ENCODE results near the gene UBL4B.
"Not testable (repeated sequence)": the region's sequence is repeated elsewhere in the genome, so short reads cannot be mapped to it uniquely, and the experiment has no call there.

Gene UBL4B, protein sequence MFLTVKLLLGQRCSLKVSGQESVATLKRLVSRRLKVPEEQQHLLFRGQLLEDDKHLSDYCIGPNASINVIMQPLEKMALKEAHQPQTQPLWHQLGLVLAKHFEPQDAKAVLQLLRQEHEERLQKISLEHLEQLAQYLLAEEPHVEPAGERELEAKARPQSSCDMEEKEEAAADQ

DNA sequence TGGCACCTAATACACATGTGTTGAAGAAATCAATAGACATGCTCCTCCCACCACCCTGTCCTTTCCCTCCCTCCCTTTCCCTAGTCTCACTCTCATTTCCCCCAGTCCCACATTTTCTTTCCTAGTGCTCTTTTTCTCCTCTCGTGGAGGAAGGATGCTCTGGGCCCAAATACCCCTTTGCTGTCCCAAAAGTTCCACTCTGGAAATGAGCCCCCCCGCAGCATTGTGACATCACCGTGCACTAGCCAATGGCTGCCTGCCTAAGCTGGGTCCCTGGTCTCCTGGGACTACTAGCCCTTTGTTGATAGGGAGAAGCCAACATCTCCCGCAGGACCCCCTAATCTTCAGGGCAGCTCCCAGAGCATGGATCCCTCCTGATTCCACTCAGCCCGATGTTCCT, at the start of gene UBL4B:
Gene UBL4B, plus strand, starts transcription at position 301 of the 400 bp plus-strand sequence. Its CDS starts 92 bp downstream, at position 393.
- no peak for DNase-seq (ENCODE audit: low read depth in 3 of 3)

DNA sequence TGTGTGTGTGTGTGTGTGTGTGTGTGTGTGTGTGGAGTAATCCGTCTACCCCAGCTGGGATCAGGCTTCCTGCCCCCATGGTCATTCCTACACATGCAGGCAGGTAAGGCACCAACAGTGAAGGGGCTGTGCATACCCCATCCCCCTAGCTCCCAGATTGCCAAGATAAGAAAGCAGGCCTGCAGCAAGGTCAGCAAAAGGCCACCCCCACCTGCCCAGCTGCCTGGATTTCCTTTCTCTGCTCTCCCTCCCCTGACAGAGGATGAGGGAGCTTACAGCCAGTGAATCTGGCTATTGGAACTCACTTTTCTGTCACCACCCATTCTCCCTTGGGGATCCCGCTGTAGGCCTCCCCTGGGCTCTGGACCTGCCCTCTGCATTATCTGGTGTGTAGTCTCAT, 49.6 kb upstream of the UBL4B start:
- DNase-seq (ENCODE audit: low read depth in 3 of 3) = no peak

DNA sequence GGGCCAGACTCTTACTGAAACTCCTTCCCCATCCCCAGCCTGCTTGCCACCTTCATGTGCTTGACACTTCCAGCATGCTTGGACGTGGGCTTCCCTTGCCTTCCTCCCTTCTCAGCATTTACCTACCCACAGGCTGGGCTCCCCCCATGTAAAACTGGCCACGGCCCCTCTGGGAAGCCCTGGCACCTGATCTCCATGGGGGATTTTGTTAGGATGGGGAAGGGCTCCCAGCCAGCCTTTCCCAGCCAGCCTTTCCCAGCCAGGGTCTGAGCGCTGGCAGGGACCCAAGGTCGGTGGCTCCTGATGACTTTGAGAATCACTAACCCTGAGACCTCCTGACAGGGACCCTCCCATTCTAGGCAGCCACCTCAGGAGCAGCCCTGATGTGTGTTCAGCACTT, 48.5 kb upstream of the UBL4B start:
- no peak for DNase-seq (ENCODE audit: low read depth in 3 of 3)

DNA sequence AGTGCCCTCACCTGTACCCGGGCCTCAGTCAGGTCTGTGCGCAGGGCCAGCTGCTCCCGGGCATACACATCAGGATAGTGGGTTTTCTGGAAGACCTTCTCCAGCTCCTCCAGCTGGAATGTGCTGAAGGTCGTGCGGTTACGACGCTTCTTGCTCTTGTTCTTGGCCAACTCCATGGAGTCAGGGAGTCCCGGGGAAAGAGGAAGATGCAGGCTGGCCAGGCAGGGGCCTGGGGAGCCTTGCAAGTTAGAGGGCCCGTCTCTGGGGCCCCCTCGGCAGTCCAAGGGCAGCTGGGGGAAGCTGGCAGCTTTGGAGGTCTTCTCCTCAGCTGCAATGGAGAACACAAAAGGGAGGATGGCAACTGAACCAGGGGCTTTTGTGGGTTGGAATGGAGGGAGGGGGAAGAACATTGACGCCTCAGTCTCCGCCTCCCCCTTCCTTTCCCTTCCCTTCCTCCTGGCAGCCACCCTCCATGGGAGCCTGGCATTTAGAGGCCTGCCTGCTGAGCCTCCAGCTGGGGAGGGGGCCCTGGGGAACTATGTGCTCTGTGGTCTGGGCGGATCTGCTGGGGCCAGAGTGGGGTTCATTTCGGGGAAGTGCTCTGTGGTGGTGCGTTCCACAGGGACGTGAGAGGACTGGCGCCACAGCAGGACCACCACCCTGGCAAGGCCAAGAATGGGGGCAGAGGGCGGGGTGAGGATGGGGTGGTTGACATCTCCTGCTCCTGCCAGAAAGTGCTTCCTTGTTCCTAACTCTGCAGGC, 47.5 kb upstream of the UBL4B start:
- no peak for DNase-seq (ENCODE audit: low read depth in 3 of 3)

DNA sequence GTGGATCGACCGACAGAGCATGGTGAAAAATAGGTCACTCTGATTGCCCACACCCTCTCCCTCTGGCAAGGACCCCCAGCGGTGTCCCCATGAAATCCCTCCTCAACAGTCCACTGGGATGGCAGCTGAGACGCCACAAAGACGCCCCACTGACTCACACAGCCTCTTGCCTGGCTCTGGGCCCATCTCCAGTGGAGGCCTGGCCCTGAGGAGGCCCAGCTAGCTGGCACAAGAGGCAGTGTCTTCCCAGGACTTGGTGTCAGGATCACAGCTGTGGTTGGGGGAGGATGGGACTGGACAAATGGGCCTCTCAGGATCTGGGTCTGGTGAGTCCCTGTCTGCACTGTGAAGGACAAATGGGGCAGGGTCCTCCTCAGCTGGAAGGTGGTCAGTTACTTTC, 46.4 kb upstream of the UBL4B start:
- no peak for DNase-seq (ENCODE audit: low read depth in 3 of 3)

DNA sequence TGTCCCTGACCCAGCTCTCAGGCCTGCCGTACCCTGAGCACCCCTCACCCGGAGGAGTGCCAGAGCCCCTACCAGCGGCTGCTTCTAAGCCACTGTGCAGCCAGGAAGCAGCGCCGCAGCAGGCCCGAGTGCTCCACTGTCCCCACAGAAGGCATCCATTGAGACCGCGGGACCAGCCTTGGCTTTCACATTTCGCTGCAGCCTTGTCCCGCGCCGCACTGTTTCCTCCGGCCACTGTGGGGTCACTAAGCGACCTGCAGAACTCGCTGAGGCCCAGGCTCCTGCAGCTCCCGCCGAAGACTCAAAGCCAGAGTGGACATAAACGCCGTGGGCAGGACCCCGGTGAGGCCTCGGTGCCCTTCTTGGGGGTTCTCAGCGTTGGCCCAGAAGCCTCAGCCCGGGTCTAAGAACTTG, 44.8 kb upstream of the UBL4B start:
- no peak for DNase-seq (ENCODE audit: low read depth in 3 of 3)

DNA sequence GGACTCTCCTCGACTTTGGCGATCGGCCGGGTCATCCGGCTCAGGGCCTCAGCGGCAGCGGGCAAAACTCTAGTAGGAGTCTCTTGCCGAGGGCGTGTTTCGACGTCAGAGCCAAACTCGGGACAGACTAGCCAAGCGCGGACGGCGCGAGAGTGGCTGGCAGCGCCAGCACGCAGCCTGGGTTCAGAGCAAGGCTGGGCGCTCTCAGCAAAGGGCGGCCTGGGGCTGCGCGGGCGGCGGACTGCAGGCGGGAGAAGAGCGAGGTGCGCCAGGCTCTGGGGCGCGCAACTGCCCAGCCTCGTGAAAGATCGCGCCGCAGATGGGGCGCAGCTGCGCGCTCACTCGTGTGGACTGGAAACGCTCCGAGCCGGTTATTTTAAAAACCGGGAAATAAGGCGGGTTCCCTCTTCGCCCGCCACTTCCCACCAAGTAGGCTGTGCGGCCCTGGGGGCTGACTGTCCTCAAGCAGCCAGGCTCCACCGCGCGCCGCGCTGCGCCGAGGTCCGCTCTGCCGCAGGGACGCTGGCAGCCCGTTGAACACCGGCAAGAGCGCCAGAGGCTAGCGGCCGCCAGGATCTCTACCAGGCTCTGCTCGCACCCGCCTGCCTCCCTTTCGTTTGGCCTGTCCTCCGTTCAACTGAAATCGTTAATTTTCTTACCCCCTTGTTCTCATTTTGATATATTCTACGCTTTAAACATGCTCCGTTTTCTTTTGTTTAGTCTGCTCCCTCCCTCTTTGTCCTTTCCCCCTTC, 44.2 kb upstream of the UBL4B start:
- no peak for DNase-seq (ENCODE audit: low read depth in 3 of 3)

DNA sequence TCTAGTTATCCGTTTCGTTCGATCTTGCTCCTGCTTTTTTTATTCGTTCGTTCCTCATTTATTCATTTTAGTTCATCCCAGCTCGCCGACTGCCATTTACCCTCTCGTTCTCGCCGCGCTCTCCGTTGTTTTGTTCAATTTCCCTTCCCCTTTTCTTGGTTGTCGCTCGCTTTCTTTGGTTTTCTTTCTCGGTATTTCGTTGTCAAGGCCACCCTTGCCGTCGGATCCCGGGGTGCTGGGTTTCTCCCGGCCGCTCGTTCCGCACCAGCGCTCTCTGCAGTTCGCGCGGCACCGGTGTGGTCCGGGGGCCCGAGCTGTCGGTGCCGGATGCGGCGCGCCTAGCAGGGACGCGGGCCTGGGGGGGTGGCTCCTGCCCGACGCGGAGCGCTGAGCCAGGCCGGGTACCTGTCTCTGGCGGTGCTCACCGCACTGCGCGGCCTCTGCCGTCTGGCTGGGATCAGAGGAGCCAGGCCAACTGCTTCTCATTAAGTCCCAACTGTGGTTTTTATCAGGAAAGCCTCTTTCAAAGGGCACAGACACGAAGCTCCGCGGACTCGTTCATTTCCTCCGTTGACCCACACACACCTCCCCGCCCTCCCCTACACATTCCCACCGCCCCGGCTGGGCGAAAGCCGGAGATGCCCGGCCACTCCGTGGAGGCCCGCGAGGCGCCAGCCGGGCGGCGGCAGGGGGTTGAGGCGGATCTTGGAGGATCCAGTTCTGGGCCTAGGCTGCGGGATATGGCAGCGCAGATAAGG, 43.4 kb upstream of the UBL4B start:
- DNase-seq (ENCODE audit: low read depth in 3 of 3) = no peak

DNA sequence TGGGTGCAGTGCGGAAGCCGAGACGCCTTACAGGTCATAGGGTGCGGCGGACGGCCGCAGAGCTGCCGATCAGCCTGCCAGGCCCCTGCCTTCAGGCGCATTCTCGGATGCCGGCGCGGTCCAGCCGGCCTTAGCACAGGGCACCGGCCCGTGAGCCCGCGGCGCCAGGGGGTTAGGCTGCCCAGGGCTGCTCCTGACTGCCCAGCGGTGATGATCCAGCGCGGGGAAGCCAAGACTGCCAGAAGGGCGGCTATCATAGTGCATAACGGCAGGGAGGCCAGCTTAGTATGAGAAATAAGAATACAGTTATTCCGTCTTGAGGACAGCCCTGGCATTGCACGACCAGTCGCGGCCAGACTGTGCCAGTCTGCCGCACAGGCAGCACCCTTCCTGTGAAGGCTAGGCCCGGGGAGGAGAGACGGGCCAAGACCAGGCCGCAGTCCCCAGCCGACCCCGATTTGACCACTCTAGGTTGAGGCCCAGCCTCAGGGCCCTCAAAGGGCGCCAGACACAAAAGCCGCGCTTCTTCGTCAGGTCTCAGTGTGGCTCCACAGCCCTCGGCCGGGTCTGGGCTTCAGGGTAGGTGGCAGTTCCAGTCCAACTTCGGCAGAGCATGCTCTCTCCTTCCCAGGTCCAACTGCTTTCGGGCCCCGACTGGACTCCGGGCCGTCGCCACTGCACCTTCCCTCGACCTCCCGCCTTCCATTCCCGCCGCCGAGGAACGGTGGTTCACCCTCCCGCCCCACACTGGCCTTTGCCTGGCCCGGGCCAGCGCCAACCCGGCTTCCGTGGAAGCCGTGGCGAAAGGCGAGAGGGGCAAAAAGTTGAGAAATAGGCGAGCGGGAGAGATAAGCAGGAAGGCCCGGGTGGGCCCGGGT, 42.6 kb upstream of the UBL4B start:
- DNase-seq (ENCODE audit: low read depth in 3 of 3) = no peak

DNA sequence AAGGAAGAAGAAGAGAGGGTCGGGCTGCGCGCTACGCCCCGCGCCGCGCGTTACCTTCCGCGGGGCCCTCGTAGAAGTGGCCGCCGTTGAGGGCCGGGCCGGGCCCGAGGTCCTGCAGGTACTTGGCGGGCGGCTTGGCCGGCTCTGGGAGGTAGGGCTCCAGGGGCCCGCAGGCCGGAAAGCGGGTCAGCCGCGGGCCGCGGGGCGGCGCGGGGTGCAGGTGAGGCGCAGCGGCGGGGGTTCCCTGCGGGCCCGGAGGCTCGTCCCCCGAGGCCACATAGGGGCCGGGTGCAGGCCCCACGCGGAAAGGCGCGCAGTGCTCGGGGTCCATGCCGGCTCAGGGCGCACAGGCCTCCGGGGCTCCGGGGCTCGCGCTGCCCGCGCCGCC, 42.0 kb upstream of the UBL4B start:
- no peak for DNase-seq (ENCODE audit: low read depth in 3 of 3)

DNA sequence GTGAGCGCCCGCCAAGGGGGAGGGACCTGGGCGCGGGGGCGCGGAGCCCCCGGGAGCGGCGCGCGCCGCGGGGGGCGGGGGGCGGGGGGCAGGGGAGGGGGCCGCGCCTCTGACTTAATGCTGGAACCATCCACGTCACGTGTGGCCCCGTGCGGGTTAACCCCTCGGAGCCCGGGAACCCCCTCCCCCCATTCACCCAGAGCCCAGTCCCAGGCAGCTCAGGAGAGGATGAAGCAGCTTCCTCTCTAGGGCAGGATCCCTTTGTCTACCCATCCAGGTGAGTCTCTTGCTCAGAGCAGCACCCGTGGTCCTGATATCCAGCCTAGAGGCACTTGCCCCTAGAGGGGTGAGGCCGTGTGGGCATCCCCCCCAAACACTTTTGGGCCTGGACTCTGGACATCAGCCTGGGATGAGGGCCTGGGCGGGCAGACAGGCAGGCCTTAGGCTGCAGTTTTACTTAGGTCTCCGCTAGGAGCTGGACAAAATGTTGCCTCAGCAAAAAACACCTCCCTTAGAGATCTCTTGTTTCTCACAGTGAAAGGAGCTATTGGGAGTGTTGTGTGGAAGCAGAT, 41.5 kb upstream of the UBL4B start, which contains the start of gene ALX3:
Gene ALX3, minus strand, starts transcription at position 2 of the 572 bp plus-strand sequence. CDS start 60 bp downstream, outside the sequence.
- DNase-seq (ENCODE audit: low read depth in 3 of 3) = no peak

DNA sequence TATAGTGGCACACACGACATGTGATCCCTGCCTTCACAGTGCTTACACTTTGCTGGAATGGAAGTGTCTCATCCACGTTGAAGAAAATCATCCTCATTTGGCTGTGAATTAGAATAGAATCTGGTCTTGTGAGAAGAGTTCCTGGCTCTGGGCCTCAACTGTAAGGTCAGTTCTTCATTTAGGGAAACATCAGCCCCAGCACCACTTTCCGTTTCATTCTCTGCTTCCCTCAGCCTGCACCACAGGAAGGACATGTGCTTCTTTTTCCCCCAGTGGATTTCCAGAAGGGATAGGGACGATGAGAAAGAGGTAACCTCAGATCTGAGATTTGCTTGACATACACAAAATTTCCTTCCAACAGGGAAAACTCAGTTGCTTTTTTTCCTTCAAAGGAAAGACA, 38.1 kb upstream of the UBL4B start:
- DNase-seq (ENCODE audit: low read depth in 3 of 3) = no peak

DNA sequence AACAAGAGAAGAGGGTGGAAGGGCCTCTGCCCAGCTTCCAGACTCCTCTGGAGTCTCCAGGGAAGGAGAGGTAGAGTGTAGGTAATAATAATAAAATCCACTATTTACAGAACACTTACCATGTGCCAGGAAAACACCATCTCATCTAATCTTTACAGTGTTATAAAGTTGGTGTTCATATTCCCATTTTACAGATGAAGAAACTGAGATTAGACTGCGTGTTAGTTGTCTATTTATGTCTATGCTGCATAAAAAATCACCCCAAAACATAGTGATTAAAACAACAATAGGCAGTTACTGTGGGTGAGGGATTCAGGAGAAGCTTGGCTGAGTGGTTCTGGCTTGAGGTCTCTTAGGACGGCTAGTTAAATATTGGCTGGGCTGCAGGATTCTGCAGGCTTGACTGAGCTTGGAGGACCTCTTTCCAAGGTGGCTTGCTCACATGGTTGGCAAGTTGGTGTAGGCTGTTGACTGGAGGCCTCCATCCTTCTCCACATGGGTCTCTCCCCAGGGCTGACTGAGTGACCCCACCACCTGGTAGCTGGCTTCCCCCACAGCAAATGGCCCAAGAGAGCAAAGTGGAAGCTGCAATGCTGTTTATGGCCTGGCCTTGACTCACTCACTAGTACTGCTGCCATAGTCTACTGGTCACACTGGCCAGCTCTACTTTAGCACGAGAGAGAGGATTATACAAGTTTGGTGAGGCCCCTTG, 35.3 kb upstream of the UBL4B start:
- DNase-seq (ENCODE audit: low read depth in 3 of 3) = no peak

DNA sequence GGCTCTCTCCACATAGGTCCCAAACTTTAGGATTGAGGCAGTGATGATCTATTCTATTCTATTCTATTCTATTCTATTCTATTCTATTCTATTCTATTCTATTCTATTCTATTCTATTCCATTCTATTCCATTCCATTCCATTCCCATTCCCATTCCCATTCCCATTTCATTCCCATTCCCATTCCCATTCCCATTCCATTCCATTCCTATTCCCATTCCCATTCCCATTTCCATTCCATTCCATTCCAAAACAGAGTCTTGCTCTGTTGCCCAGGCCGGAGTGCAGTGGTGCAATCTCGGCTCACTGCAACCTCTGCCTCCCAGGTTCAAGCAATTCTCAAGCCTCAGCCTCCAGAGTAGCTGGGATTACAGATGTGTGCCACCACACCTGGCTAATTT, 32.2 kb upstream of the UBL4B start:
- not testable (repeated sequence) for DNase-seq (ENCODE audit: low read depth in 3 of 3)

DNA sequence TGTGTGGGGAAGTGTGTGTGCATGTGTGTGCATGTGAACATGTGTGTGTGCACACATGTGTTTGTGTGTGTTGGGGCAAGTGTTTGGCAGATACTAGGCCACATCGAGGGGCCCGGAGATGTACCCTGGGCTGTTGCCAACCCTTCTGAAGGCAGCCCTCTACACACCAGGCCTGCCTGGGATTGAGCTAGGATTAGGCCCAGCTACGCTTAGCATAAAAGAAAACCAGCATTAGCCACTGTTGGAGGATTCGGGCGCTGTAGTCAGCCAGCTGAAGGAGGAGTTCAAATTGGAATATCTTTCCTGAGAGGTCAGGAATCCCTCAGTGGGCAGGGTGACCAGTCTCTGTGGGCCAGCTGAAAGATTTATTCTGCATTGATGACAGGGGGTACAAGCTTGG, 31.2 kb upstream of the UBL4B start:
- DNase-seq (ENCODE audit: low read depth in 3 of 3) = no peak

DNA sequence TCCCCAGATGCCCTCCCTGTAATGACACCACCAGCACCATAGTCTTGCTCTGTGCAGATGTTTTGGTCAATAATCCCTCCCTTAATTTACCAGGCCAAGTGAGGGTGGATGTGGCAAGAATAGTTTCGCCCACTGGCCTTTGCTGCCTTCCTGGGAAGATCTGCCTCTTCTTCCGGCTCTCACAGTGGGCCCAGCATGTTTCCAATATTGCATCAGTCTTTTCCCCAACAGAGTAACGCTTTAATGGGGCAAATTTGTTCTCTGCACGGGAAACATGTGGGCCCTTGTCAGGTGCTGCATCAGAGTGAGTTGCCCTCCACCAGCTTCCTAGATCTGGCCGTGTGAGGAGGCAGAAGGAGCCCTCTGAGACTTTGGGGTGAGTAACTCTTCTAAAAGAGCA, 29.8 kb upstream of the UBL4B start:
- DNase-seq (ENCODE audit: low read depth in 3 of 3) = no peak

DNA sequence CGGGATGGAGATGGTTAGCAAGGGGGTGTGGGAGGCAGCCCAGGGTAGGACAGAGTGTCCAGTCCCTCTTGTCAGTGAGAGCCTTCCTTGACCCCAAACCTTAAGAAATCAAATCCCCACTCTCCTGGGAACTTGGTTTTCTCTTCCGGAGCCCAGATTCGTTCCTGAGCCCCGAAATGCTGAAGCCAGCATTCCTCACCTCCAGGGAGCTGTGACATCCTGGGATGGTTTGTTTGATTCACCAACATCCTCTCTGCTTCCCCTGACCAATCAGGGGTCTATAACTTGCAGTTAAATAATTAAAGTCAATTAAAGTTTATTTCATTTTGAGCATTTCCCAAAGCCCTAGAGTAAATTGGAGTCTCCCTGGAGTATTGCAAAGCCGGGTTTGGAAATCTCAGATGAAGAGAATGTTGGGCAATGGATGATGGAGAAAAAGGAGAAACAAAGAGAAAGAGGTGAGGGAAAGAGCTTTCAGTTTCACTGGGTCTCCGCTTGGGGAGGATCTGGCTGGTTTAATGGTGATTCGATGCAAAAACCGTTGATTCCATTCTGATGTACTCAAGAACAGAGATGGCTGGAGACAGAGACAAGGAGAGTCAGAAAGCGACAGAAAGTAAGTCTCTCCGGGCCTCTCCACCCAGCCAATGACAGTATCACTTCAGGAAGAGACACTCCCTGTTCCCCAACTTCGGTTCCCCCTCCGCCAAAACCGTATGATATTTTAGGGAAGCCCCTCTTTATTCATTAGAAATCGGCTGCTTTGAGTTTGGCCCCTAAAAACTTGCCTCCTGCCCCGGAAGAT, 29.0 kb upstream of the UBL4B start:
- DNase-seq (ENCODE audit: low read depth in 3 of 3) = no peak

DNA sequence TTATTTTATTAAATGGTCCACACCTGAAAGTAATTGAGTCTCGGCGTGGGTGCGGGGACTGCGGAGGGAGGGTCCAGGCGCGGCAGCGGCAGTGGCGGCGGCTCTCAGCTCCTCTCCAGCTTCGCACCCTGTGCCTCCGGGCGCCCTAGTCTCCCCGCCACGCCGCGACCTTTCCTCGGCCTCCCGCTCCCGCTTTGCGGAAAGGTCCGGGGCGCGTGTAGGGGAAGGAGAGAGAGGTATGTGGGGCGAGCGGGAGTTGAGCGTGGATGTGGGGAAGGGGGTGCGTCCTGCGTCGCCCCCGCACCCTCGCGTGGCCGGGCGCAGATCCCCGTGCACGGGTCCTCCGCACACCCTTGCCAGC, 28.4 kb upstream of the UBL4B start:
- no peak for DNase-seq (ENCODE audit: low read depth in 3 of 3)

Data from stimulated activated CD4-positive, alpha-beta T cell treated with anti-CD3 and anti-CD28 coated beads, TNF-alpha, amount 100 ng/mL, for 48 hours (primary cell).